Thymus (tissue), 11 donors: ENCODE results near the gene CDC73. TPM values are rescaled to one million over a fixed set of nuclear protein-coding genes. Genes with fewer than 3 reads are reported as not detected.

Source experiments
- DNase-seq, 9 donors: peaks; one replicate each; pipeline ENCODE4 v3.0.0-alpha.2; 2013; ENCODE audit warnings: low spot score in 9 of 9, low read depth in 6 of 9, missing footprints in 1 of 9
- H3K27ac ChIP-seq, 2 donors: one replicate each; pipeline ENCODE4 v1.5.1; 2013; ENCODE audit warnings: control low read depth in 1 of 2, low read depth in 1 of 2, low read length in 1 of 2, mild to moderate bottlenecking in 1 of 2, moderate library complexity in 1 of 2
- H3K27me3 ChIP-seq, 2 donors: one replicate each; pipeline ENCODE4 v1.5.1; 2013; ENCODE audit warnings: low read length in 1 of 2; ENCODE audit not compliant: control insufficient read depth in 2 of 2, insufficient read depth in 1 of 2
- H3K36me3 ChIP-seq, 2 donors: one replicate each; pipeline ENCODE4 v1.5.1; 2013; ENCODE audit warnings: low read length in 1 of 2, mild to moderate bottlenecking in 1 of 2, moderate library complexity in 1 of 2; ENCODE audit not compliant: control insufficient read depth in 2 of 2, insufficient read depth in 2 of 2
- H3K4me1 ChIP-seq, 2 donors: one replicate each; pipeline ENCODE4 v1.5.1; 2013; ENCODE audit warnings: low read length in 2 of 2; ENCODE audit not compliant: control insufficient read depth in 2 of 2, insufficient read depth in 2 of 2
- H3K4me3 ChIP-seq, 2 donors: one replicate each; pipeline ENCODE4 v1.5.1; 2013; ENCODE audit warnings: low read length in 2 of 2, control low read depth in 1 of 2, mild to moderate bottlenecking in 1 of 2
- H3K9me3 ChIP-seq, 2 donors: one replicate each; pipeline ENCODE4 v1.5.1; 2013; ENCODE audit warnings: low read length in 1 of 2, mild to moderate bottlenecking in 1 of 2; ENCODE audit not compliant: control insufficient read depth in 2 of 2, insufficient read depth in 1 of 2
- WGBS: extraction: QIAGEN DNeasy Blood & Tissue Kit; methylation state at CpG from one replicate; pipeline ENCODE4 v1.1.7; 2013; 5-methylcytosine and 5-hydroxymethylcytosine counted together
- polyA plus RNA-seq: library from polyadenylated mRNA; stranded (reverse); fragments of 200-250 nt; gene quantifications from one replicate; pipeline ENCODE4 v1.2.3, GENCODE V29; 2013
- total RNA-seq: library from RNA; stranded (reverse); fragments of 120-200 nt; gene quantifications from one replicate; pipeline ENCODE4 v1.2.4, GENCODE V29; 2013
- donor health status: healthy.

Gene CDC73
- total and polyA plus RNA-seq, 2 donors = 14.4 to 17.1 TPM

- DNase-seq = no peak
- H3K4me1 ChIP-seq = peaks cover 6 to 8% of the 10 kb centered on the region in 2 donors
Observed at GRCh38 chr1:193190096-193190744, 68.4 kb downstream of the CDC73 start.

GRCh38 chr1:193192586-193192985 is 70.8 kb downstream of the CDC73 start:
- Histone ChIP-seq H3K9me3 (peaks cover 0 to 8% of the 10 kb centered on the region in 2 donors), H3K36me3 (peaks cover 6 to 7% of the 10 kb centered on the region in 2 donors), H3K27ac (no peak overlapping the region), H3K27me3 (no peaks in the 10 kb centered on the region), H3K4me3 (no peak overlapping the region), H3K4me1 (no peaks in the 10 kb centered on the region)
- no peak for DNase-seq
- WGBS = 99% methylated on average over 8 of the region's 8 CpGs

More at GRCh38 chr1:193190096-193190744, 68.4 kb downstream of the CDC73 start:
- Histone ChIP-seq H3K9me3 (peaks cover 0 to 8% of the 10 kb centered on the region in 2 donors), H3K27me3 (no peaks in the 10 kb centered on the region), H3K4me3 (no peak overlapping the region), H3K27ac (no peak overlapping the region), H3K36me3 (peaks cover 6 to 7% of the 10 kb centered on the region in 2 donors)

- 97% methylated on average over 4 of the region's 4 CpGs for WGBS
- no peak for DNase-seq
- Histone ChIP-seq H3K4me3 (no peak overlapping the region), H3K4me1 (no peaks in the 10 kb centered on the region), H3K27ac (no peak overlapping the region), H3K9me3 (no peaks in the 10 kb centered on the region), H3K27me3 (no peaks in the 10 kb centered on the region), H3K36me3 (peaks cover 2 to 3% of the 10 kb centered on the region in 2 donors)
Observed at GRCh38 chr1:193199940-193200339, 78.1 kb downstream of the CDC73 start.

GRCh38 chr1:193201021-193201420 is 79.2 kb downstream of the CDC73 start:
- H3K9me3 ChIP-seq = no peaks in the 10 kb centered on the region
- H3K4me3 ChIP-seq = no peak overlapping the region
- H3K27me3 ChIP-seq = no peaks in the 10 kb centered on the region
- peaks cover 3 to 9% of the 10 kb centered on the region in 2 donors for H3K36me3 ChIP-seq
- WGBS = 99% methylated on average over 2 of the region's 2 CpGs
- DNase-seq = no peak
- H3K27ac ChIP-seq = no peak overlapping the region
- no peaks in the 10 kb centered on the region for H3K4me1 ChIP-seq

GRCh38 chr1:193210996-193211395 is 89.2 kb downstream of the CDC73 start:
- Histone ChIP-seq H3K4me3 (no peak overlapping the region), H3K27ac (no peak overlapping the region), H3K9me3 (peaks cover 0 to 5% of the 10 kb centered on the region in 2 donors), H3K27me3 (no peaks in the 10 kb centered on the region), H3K4me1 (no peaks in the 10 kb centered on the region), H3K36me3 (peaks cover 9 to 33% of the 10 kb centered on the region in 2 donors)
- 99% methylated on average over 7 of the region's 7 CpGs for WGBS
- no peak for DNase-seq

- Histone ChIP-seq H3K27me3 (no peaks in the 10 kb centered on the region), H3K9me3 (peaks cover 0 to 5% of the 10 kb centered on the region in 2 donors), H3K27ac (no peak overlapping the region), H3K36me3 (peaks cover 9 to 32% of the 10 kb centered on the region in 2 donors), H3K4me3 (no peak overlapping the region), H3K4me1 (no peaks in the 10 kb centered on the region)
- no peak for DNase-seq
- WGBS = 97% methylated on average over 1 of the region's 1 CpG
Observed at GRCh38 chr1:193211539-193211938, 89.7 kb downstream of the CDC73 start.

- H3K27ac ChIP-seq = no peak overlapping the region
Observed at GRCh38 chr1:193212637-193213036, 90.8 kb downstream of the CDC73 start.

GRCh38 chr1:193213998-193214397 is 92.2 kb downstream of the CDC73 start:
- H3K27ac ChIP-seq = no peak overlapping the region
- no peaks in the 10 kb centered on the region for H3K9me3 ChIP-seq
- H3K27me3 ChIP-seq = no peaks in the 10 kb centered on the region
- no peak for DNase-seq
- WGBS = 99% methylated on average over 4 of the region's 4 CpGs
- H3K4me1 ChIP-seq = no peaks in the 10 kb centered on the region
- H3K36me3 ChIP-seq = peaks cover 18 to 37% of the 10 kb centered on the region in 2 donors
- H3K4me3 ChIP-seq = no peak overlapping the region

More at GRCh38 chr1:193212637-193213036, 90.8 kb downstream of the CDC73 start:
- H3K9me3 ChIP-seq = no peaks in the 10 kb centered on the region
- H3K27me3 ChIP-seq = no peaks in the 10 kb centered on the region
- no peak overlapping the region for H3K4me3 ChIP-seq
- H3K4me1 ChIP-seq = no peaks in the 10 kb centered on the region
- DNase-seq = no peak
- peaks cover 14 to 34% of the 10 kb centered on the region in 2 donors for H3K36me3 ChIP-seq
- 98% methylated on average over 2 of the region's 2 CpGs for WGBS

- Histone ChIP-seq H3K4me1 (no peaks in the 10 kb centered on the region), H3K27me3 (no peaks in the 10 kb centered on the region), H3K9me3 (no peaks in the 10 kb centered on the region), H3K4me3 (no peak overlapping the region), H3K27ac (no peak overlapping the region), H3K36me3 (peaks cover 18 to 40% of the 10 kb centered on the region in 2 donors)
- 96% methylated on average over 8 of the region's 8 CpGs for WGBS
- DNase-seq = no peak
Observed at GRCh38 chr1:193216920-193217319, 95.1 kb downstream of the CDC73 start.
